Breast epithelium (tissue), 4 donors: ENCODE data around the gene AJM1. TPM values are rescaled to one million over a fixed set of nuclear protein-coding genes. Genes with fewer than 3 reads are reported as not detected.

Experiments used
- DNase-seq, 2 donors: peaks; one replicate each; pipeline ENCODE4 v3.0.0-alpha.2; 2019; ENCODE audit warnings: low spot score in 2 of 2
- H3K27ac ChIP-seq, 2 donors: fragments of 200-600 bp; sonication (generic) in 1 of 2; one replicate each; pipeline ENCODE4 v1.5.1; 2016 to 2019; ENCODE audit warnings: mild to moderate bottlenecking in 1 of 2
- H3K27me3 ChIP-seq, 2 donors: fragments of 200-600 bp; sonication (generic) in 1 of 2; one replicate each; pipeline versions ENCODE4 v1.5.1 to v1.6.0; 2017 to 2019; ENCODE audit warnings: control low read depth in 1 of 2, mild to moderate bottlenecking in 1 of 2
- H3K36me3 ChIP-seq: fragments of 200-600 bp; one replicate; pipeline ENCODE4 v1.5.1; 2019
- H3K4me1 ChIP-seq, 2 donors: fragments of 200-600 bp; sonication (generic); one replicate each; pipeline ENCODE4 v1.5.1; 2016 to 2019; ENCODE audit warnings: control low read depth in 1 of 2
- H3K4me3 ChIP-seq, 3 donors: fragments of 200-600 bp; sonication (generic); 1 replicate in 2 of 3; 2 replicates in 1 of 3; pipeline ENCODE4 v1.5.1; 2016 to 2019; ENCODE audit warnings: mild to moderate bottlenecking in 3 of 3, moderate library complexity in 2 of 3
- H3K9me3 ChIP-seq, 2 donors: fragments of 200-600 bp; sonication (generic) in 1 of 2; one replicate each; pipeline ENCODE4 v1.5.1; 2016 to 2019; ENCODE audit warnings: control low read depth in 1 of 2
- POLR2A ChIP-seq: fragments of 450-650 bp; IDR thresholded peaks from one replicate; pipeline ENCODE4 v1.6.1; 2016; ENCODE audit warnings: antibody characterized with exemption, mild to moderate bottlenecking, moderate library complexity
- POLR2AphosphoS5 ChIP-seq, 3 donors: sonication (generic); formaldehyde crosslinking; IDR thresholded peaks; one replicate each; pipeline ENCODE4 v1.6.1; 2017; ENCODE audit warnings: antibody characterized with exemption in 3 of 3
- intact Hi-C: fragments of 100-400 bp; cut with DNase I; formaldehyde crosslinking; loops from one replicate; pipeline ENCODE4 v1.15.1; 2023; ENCODE audit warnings: low total_unique reads
- total RNA-seq, 3 donors: library from RNA; depleted of rRNA; stranded (reverse); fragments of >200 nt; gene quantifications; one replicate each; pipeline ENCODE4 v1.1.0, GENCODE V29; 2016
- TF ChIP-seq, protein P1 (sequence below), 3 donors: fragments of 450-650 bp; IDR thresholded peaks; one replicate each; pipeline ENCODE4 v1.5.1; 2016 to 2017; ENCODE audit warnings: antibody characterized with exemption in 3 of 3, mild to moderate bottlenecking in 3 of 3, moderate library complexity in 3 of 3

AJM1 gene
- total RNA-seq, 3 donors from 2014 or later, result 1.0 to 2.3 (median 1.1) TPM

DNA sequence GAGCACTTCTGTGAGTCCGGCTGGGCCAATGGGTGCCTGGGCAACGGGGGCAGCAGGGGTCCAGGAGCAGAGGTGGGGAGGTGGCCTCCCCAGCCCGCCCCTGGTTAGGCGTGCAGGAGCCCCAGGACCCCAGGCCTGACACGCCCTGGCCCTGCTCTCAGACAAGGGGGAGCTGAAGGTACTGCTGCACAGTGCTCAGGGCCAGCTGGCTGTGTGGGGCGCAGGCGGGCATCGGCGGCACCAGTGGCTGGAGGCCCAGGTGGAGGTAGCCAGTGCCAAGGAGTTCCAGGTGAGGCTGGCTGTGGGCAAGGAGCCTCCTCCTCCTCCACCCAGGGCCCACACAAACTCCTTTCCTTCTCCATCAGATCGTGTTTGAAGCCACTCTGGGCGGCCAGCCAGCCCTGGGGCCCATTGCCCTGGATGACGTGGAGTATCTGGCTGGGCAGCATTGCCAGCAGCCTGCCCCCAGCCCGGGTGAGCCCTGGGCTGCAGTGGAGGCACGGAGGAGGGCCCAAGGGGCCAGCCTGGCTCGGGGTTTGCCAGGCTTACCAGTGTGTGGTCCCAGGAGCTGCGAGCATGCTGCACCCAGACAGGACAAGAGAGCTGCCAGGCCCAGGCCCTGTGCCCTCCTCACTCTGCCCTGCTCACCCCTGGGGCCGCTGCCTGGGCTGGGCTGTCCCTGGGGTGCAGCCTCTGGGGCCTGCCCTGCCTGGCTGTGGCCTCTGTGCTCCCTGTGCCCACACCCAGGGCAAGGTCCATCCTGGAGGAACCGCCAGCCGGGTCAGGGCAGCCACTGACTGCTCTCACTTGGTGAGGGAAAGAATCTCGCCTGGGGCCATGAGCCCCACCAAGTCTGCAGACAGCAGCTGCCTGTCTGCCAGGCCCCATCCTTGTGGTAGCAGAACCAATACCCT lies 16.8 kb downstream of the AJM1 start:
- Histone ChIP-seq H3K27me3 (no peaks in the 10 kb centered on the region), H3K9me3 (no peaks in the 10 kb centered on the region), H3K4me3 (peak overlapping the region in 1 of 3 donors; percentile 15), H3K4me1 (peaks cover 0 to 12% of the 10 kb centered on the region in 2 donors), H3K36me3 (peaks cover 6% of the 10 kb centered on the region), H3K27ac (peak overlapping the region; percentile 66 to 79)
- intact Hi-C loops, result no loop called here
- no peak for TF ChIP-seq POLR2AphosphoS5 (IDR thresholded peaks at IDR 0.05)
- no peak for TF ChIP-seq POLR2A
- TF ChIP-seq, protein P1, sequence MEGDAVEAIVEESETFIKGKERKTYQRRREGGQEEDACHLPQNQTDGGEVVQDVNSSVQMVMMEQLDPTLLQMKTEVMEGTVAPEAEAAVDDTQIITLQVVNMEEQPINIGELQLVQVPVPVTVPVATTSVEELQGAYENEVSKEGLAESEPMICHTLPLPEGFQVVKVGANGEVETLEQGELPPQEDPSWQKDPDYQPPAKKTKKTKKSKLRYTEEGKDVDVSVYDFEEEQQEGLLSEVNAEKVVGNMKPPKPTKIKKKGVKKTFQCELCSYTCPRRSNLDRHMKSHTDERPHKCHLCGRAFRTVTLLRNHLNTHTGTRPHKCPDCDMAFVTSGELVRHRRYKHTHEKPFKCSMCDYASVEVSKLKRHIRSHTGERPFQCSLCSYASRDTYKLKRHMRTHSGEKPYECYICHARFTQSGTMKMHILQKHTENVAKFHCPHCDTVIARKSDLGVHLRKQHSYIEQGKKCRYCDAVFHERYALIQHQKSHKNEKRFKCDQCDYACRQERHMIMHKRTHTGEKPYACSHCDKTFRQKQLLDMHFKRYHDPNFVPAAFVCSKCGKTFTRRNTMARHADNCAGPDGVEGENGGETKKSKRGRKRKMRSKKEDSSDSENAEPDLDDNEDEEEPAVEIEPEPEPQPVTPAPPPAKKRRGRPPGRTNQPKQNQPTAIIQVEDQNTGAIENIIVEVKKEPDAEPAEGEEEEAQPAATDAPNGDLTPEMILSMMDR (IDR thresholded peaks at IDR 0.05), result no peak
- DNase-seq, result peak; percentile 69 to 79

DNA sequence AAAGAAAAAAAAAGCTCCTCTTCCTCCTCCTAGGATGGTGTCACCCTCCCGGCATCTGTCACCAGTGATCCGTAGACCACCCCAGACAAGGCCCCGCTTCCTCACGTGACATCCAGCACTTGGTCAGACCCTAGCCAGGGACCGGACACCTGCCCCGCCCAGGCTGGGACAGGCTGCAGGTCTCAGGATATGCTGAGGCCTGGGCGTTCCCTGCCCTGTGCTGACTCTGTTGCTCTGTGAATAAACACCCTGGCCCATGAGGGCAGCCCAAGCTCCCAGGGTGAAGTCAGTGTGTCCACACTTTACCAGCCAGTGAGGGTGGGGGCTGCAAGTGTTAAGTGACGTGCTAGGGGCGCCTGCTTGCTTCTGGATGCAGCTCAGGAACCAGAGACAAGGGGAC lies 18.3 kb downstream of the AJM1 start:
- no peaks in the 10 kb centered on the region for H3K27me3 ChIP-seq
- no peak overlapping the region for H3K27ac ChIP-seq
- no peak for DNase-seq
- H3K4me1 ChIP-seq, result peaks cover 5 to 18% of the 10 kb centered on the region in 2 donors
- H3K9me3 ChIP-seq, result no peaks in the 10 kb centered on the region
- TF ChIP-seq POLR2A (no peak), POLR2AphosphoS5 (IDR thresholded peaks at IDR 0.05) (no peak)
- TF ChIP-seq, protein P1 (IDR thresholded peaks at IDR 0.05), result no peak
- no peak overlapping the region for H3K4me3 ChIP-seq
- intact Hi-C loops, result no loop called here
- peaks cover 6% of the 10 kb centered on the region for H3K36me3 ChIP-seq

DNA sequence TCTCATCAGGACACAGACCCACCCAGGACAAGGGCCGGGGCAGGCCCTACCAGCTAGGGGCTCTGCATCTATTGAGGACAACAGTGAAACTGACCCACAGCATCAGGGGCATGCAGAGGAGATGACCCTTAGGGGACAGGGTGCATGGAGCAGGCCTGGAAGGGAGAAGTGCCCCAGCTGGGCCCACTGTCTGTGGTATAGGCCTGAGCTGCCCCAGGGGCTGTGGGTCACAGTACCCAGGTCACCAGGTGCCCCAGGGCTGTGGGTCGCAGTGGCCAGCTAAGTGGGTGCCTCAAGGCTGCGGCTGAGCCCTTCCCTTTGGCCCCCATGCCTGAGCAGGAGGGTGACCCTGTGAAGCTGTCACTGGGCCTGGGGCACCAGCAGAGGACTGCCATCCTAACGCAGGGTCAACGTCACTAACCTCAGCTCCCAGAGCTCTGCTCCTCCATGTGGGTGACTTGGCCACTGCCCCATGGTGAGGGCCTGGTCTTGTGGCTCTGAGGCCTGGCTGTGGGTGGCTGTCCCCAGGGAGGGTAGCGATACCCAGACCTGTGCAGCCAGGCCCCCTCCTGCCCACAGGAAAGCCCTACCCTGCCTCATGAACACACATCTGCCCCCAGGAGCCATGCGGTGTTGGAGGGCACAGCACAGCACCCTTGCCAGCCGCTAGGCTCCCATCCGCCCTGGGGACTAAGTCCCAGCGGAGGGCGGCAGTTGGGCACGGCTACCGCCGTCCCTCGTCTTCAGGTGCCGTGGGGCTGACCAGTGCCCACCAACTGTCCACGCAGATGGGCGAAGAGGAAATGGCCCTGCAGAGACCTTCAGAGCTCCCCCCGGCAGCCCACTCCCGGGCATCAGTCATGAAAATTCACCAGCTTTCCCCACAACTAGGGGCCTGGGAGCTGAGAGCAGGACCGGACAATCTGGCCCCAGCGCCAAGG lies 18.9 kb downstream of the AJM1 start:
- DNase-seq, result no peak
- Histone ChIP-seq H3K4me3 (no peak overlapping the region), H3K27me3 (no peaks in the 10 kb centered on the region), H3K36me3 (peaks cover 6% of the 10 kb centered on the region), H3K9me3 (no peaks in the 10 kb centered on the region), H3K27ac (no peak overlapping the region), H3K4me1 (peaks cover 5 to 18% of the 10 kb centered on the region in 2 donors)
- TF ChIP-seq POLR2A (no peak), POLR2AphosphoS5 (IDR thresholded peaks at IDR 0.05) (no peak)
- TF ChIP-seq, protein P1 (IDR thresholded peaks at IDR 0.05), result no peak
- intact Hi-C loops, result no loop called here

DNA sequence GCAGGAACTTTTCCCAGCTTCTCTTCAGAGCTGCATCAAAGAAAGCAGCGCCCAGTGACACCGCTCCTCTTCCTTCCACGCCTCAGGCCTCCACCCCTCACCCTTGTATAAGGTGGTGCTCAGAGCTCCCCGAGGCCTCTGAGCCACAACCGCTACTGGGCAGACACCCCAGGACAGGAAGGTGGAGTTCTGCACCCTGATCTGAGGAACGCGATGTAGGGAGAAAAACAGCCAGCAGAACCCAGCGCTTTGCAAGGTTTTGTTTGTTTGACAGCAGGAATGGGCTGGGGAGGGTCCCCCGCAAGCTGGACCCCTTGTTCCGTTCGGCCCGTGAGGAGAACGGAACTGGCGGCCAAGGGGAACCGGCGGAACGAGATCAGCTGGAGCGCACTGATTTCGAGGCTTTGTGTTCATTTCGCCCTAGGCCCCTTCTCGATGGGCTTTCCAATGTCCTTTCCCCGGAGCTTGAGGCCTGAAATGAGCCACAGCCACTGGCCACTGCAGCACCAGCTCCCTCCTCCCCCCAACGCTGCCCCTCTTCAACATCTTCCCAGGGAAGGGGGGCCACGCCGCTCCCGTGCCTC lies 19.7 kb downstream of the AJM1 start:
- no peak for TF ChIP-seq POLR2A
- Histone ChIP-seq H3K4me3 (no peak overlapping the region), H3K27me3 (no peaks in the 10 kb centered on the region), H3K4me1 (peaks cover 5 to 18% of the 10 kb centered on the region in 2 donors), H3K9me3 (no peaks in the 10 kb centered on the region), H3K27ac (no peak overlapping the region), H3K36me3 (peaks cover 6% of the 10 kb centered on the region)
- intact Hi-C loops, result no loop called here
- no peak for DNase-seq

DNA sequence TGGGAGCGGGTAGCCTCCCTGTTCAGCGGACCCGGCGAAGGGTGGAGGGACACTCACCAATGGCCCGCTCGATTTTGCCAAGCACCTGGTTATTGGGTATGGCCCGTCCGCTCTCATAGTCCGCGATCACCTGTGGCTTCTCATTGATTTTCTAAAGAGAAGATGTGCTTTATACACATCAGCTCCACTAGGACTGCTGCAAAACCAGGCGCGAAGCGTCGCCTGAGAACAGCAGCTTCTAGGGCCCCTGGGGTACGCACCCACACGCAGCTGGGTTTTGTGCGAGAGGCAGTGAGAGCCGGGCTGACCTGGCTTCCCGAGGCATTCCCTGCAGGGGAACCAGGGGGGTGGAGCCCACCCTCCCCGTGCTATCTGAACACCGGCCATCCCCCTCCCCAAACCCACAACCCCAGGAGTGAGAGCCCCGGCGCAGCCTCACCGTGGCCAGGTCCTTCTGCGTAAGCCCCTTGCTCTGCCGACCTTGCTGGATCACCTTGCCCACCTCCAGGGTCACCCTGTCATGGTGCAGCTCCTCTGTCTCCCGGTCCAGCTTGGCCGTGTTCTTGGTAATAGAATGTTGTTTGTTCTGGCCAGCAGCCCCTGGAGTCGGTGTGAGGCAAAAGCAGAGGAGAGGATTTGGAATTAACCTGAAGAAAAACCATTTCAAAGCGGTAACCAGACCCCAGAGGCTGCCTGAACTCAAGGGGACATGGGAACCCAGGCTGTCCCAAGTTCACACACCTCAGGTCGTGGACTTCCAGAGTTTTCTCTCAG lies 20.8 kb downstream of the AJM1 start:
- Histone ChIP-seq H3K36me3 (peaks cover 6% of the 10 kb centered on the region), H3K9me3 (no peaks in the 10 kb centered on the region), H3K4me3 (no peak overlapping the region), H3K4me1 (peaks cover 5 to 18% of the 10 kb centered on the region in 2 donors), H3K27ac (no peak overlapping the region), H3K27me3 (no peaks in the 10 kb centered on the region)
- peak in 1 of 2 donors; percentile 50 for DNase-seq
- TF ChIP-seq, protein P1 (IDR thresholded peaks at IDR 0.05), result no peak
- TF ChIP-seq POLR2A (no peak), POLR2AphosphoS5 (IDR thresholded peaks at IDR 0.05) (no peak)
- intact Hi-C loops, result no loop called here
